ENCODE results near the gene RPS29. TPM values are rescaled to one million over a fixed set of nuclear protein-coding genes. Genes with fewer than 3 reads are reported as not detected.
"Not testable (repeated sequence)": the region's sequence is repeated elsewhere in the genome, so short reads cannot be mapped to it uniquely, and the experiment has no call there.

RPS29 gene
- total and polyA plus RNA-seq, 3 experiments from 2014 or later, result 1,908 to 8,830 (median 2,102) TPM

GRCh38 chr14:49622022-49622607, 35.9 kb upstream of the RPS29 start:
- Histone ChIP-seq H3K36me3 (ENCODE audit: insufficient read depth, low read length) (peaks cover 5% of the 10 kb centered on the region), H3K4me3 (ENCODE audit: low read length) (peak overlapping the region; percentile 80), H3K9me3 (ENCODE audit: low read length) (no peaks in the 10 kb centered on the region), H3K27ac (ENCODE audit: low read depth, low read length) (peak overlapping the region; percentile 0), H3K27me3 (ENCODE audit: insufficient read depth, low read length, poor library complexity, severe bottlenecking) (no peaks in the 10 kb centered on the region), H3K4me1 (ENCODE audit: insufficient read depth, low read length) (peaks cover 50% of the 10 kb centered on the region)
- CTCF ChIA-PET, result interaction anchor here (2.3 to 7.1 kb wide), 6 partner anchors 11 to 240 kb away, joined by 9 to 151 read pairs (median 27); partner anchors contain the start of genes DNAAF2, KLHDC2, LRR1 and RPS29
- POLR2A ChIA-PET, result interaction anchor here (2.5 to 2.7 kb wide), 5 partner anchors 10 to 240 kb away, joined by 15 to 105 read pairs (median 34); partner anchors contain the start of genes DNAAF2 and RPS29
- H3K4me1 Mint-ChIP-seq, result peaks cover 60 to 77% (median 69%) of the 10 kb centered on the region in 3 donors
- peak overlapping the region; percentile 94 to 99 (median 98) for H3K4me3 Mint-ChIP-seq
- no peaks in the 10 kb centered on the region for H3K27me3 Mint-ChIP-seq
- DNase-seq, result no peak
- no peaks in the 10 kb centered on the region for H3K9me3 Mint-ChIP-seq
- peaks cover 0 to 64% (median 8%) of the 10 kb centered on the region in 3 donors for H3K36me3 Mint-ChIP-seq
- peak overlapping the region; percentile 83 to 100 (median 96) for H3K27ac Mint-ChIP-seq

- ChIA-PET POLR2A (interaction anchor here (0.5 to 2.7 kb wide), 9 partner anchors 9 to 1173 kb away, joined by 3 to 105 read pairs (median 34); partner anchors contain the start of genes DNAAF2, KLHDC2, LRR1 and RPS29), CTCF (interaction anchor here (0.7 to 7.1 kb wide), 19 partner anchors 10 to 691 kb away, joined by 3 to 151 read pairs (median 4); partner anchors contain the start of genes DMAC2L, DNAAF2, KLHDC2 and L2HGDH)
- H3K27me3 ChIP-seq (ENCODE audit: insufficient read depth, low read length, poor library complexity, severe bottlenecking), result no peaks in the 10 kb centered on the region
- H3K9me3 ChIP-seq (ENCODE audit: low read length), result no peaks in the 10 kb centered on the region
- Mint-ChIP-seq H3K27me3 (no peaks in the 10 kb centered on the region), H3K4me3 (peak overlapping the region; percentile 94 to 99 (median 98)), H3K27ac (peak overlapping the region; percentile 98 to 100 (median 100)), H3K36me3 (peaks cover 0 to 64% (median 8%) of the 10 kb centered on the region in 3 donors), H3K4me1 (peaks cover 58 to 74% (median 69%) of the 10 kb centered on the region in 3 donors), H3K9me3 (no peaks in the 10 kb centered on the region)
- DNase-seq, result peak in 2 of 5 donors; percentile 25 to 75
- peaks cover 50% of the 10 kb centered on the region for H3K4me1 ChIP-seq (ENCODE audit: insufficient read depth, low read length)
- H3K36me3 ChIP-seq (ENCODE audit: insufficient read depth, low read length), result peaks cover 5% of the 10 kb centered on the region
- H3K27ac ChIP-seq (ENCODE audit: low read depth, low read length), result peak overlapping the region; percentile 99
- H3K4me3 ChIP-seq (ENCODE audit: low read length), result peak overlapping the region; percentile 80
Observed at GRCh38 chr14:49621114-49621881, 35.1 kb upstream of the RPS29 start.

- H3K27me3 Mint-ChIP-seq, result no peaks in the 10 kb centered on the region
- no peaks in the 10 kb centered on the region for H3K9me3 ChIP-seq (ENCODE audit: low read length)
- H3K9me3 Mint-ChIP-seq, result no peaks in the 10 kb centered on the region
- peak within 1 kb of the TSS; percentile 94 to 99 (median 98) for H3K4me3 Mint-ChIP-seq
- H3K4me3 ChIP-seq (ENCODE audit: low read length), result peak within 1 kb of the TSS; percentile 80
- DNase-seq, result peak; percentile 91 to 96 (median 96)
- ChIA-PET CTCF (interaction anchor here (0.7 to 7.1 kb wide), 24 partner anchors 9 to 692 kb away, joined by 3 to 151 read pairs (median 4); partner anchors contain the start of genes DMAC2L, DNAAF2, KLHDC2 and L2HGDH), POLR2A (interaction anchor here (0.5 to 2.7 kb wide), 21 partner anchors 9 to 1203 kb away, joined by 3 to 105 read pairs (median 5); partner anchors contain the start of genes DNAAF2, KLHDC2, LRR1 and POLE2)
- H3K27me3 ChIP-seq (ENCODE audit: insufficient read depth, low read length, poor library complexity, severe bottlenecking), result no peaks in the 10 kb centered on the region
- H3K4me1 ChIP-seq (ENCODE audit: insufficient read depth, low read length), result peaks cover 50% of the 10 kb centered on the region
- H3K36me3 Mint-ChIP-seq, result peaks cover 0 to 64% (median 8%) of the 10 kb centered on the region in 3 donors
- H3K27ac Mint-ChIP-seq, result peak within 1 kb of the TSS; percentile 98 to 100 (median 100)
- H3K36me3 ChIP-seq (ENCODE audit: insufficient read depth, low read length), result peaks cover 5% of the 10 kb centered on the region
- H3K27ac ChIP-seq (ENCODE audit: low read depth, low read length), result peak within 1 kb of the TSS; percentile 99
- H3K4me1 Mint-ChIP-seq, result peaks cover 57 to 68% (median 65%) of the 10 kb centered on the region in 3 donors
Observed at GRCh38 chr14:49620182-49621113, 34.3 kb upstream of the RPS29 start, which contains the start of the genes MGAT2 and RPL36AL. Gene MGAT2, plus strand, starts transcription at chr14:49620799. Its CDS starts 470 bp downstream, at chr14:49621269. Gene RPL36AL, minus strand, starts transcription at chr14:49620626. Its CDS starts 1,522 bp downstream, at chr14:49619104.

GRCh38 chr14:49619730-49620129, 33.5 kb upstream of the RPS29 start:
- Histone ChIP-seq H3K27me3 (ENCODE audit: insufficient read depth, low read length, poor library complexity, severe bottlenecking) (no peaks in the 10 kb centered on the region), H3K4me3 (ENCODE audit: low read length) (peak overlapping the region; percentile 80), H3K36me3 (ENCODE audit: insufficient read depth, low read length) (peaks cover 5% of the 10 kb centered on the region), H3K4me1 (ENCODE audit: insufficient read depth, low read length) (peaks cover 50% of the 10 kb centered on the region), H3K9me3 (ENCODE audit: low read length) (no peaks in the 10 kb centered on the region), H3K27ac (ENCODE audit: low read depth, low read length) (peak overlapping the region; percentile 99)
- ChIA-PET CTCF (interaction anchor here (1.0 to 7.1 kb wide), 18 partner anchors 10 to 246 kb away, joined by 3 to 151 read pairs (median 4); partner anchors contain the start of genes DNAAF2, KLHDC2, LRR1 and RPS29), POLR2A (interaction anchor here (0.5 to 2.7 kb wide), 18 partner anchors 10 to 1203 kb away, joined by 3 to 105 read pairs (median 5); partner anchors contain the start of genes DNAAF2, KLHDC2, LRR1 and POLE2)
- Mint-ChIP-seq H3K27me3 (no peaks in the 10 kb centered on the region), H3K36me3 (peaks cover 0 to 62% (median 8%) of the 10 kb centered on the region in 3 donors), H3K27ac (peak overlapping the region; percentile 98 to 100 (median 100)), H3K4me1 (peaks cover 52 to 61% (median 58%) of the 10 kb centered on the region in 3 donors), H3K4me3 (peak overlapping the region; percentile 94 to 99 (median 98)), H3K9me3 (no peaks in the 10 kb centered on the region)
- no peak for DNase-seq

GRCh38 chr14:49619273-49619672, 33.1 kb upstream of the RPS29 start:
- Mint-ChIP-seq H3K4me1 (peaks cover 50 to 56% (median 55%) of the 10 kb centered on the region in 3 donors), H3K27ac (peak overlapping the region; percentile 98 to 100 (median 100)), H3K4me3 (peak overlapping the region; percentile 94 to 99 (median 98)), H3K36me3 (peaks cover 0 to 61% (median 9%) of the 10 kb centered on the region in 3 donors)
- not testable (repeated sequence) for DNase-seq; H3K9me3 ChIP-seq (ENCODE audit: low read length); H3K36me3 ChIP-seq (ENCODE audit: insufficient read depth, low read length); H3K27me3 ChIP-seq (ENCODE audit: insufficient read depth, low read length, poor library complexity, severe bottlenecking); H3K9me3 Mint-ChIP-seq; H3K27me3 Mint-ChIP-seq
- POLR2A ChIA-PET, result interaction anchor here (1.5 to 2.7 kb wide), 6 partner anchors 13 to 1204 kb away, joined by 3 to 105 read pairs (median 50); partner anchors contain the start of genes DNAAF2, KLHDC2, LRR1 and RPS29
- peak overlapping the region; percentile 80 for H3K4me3 ChIP-seq (ENCODE audit: low read length)
- H3K4me1 ChIP-seq (ENCODE audit: insufficient read depth, low read length), result peaks cover 47% of the 10 kb centered on the region
- H3K27ac ChIP-seq (ENCODE audit: low read depth, low read length), result peak overlapping the region; percentile 99
- CTCF ChIA-PET, result interaction anchor here (1.4 to 7.1 kb wide), 4 partner anchors 9 to 33 kb away, joined by 6 to 151 read pairs (median 26); partner anchors contain the start of genes DNAAF2 and RPS29

- DNase-seq, result no peak
- peak overlapping the region; percentile 31 to 100 (median 98) for H3K27ac Mint-ChIP-seq
- peaks cover 5% of the 10 kb centered on the region for H3K36me3 ChIP-seq (ENCODE audit: insufficient read depth, low read length)
- ChIA-PET POLR2A (interaction anchor here (0.5 to 1.6 kb wide), 2 partner anchors 14 to 19 kb away, joined by 5 read pairs; partner anchors contain the start of gene LRR1), CTCF (interaction anchor here (1.3 kb wide), 1 partner anchor 16 kb away, joined by 4 read pairs; no protein-coding TSS in a partner anchor)
- H3K27me3 Mint-ChIP-seq, result no peaks in the 10 kb centered on the region
- H3K27ac ChIP-seq (ENCODE audit: low read depth, low read length), result no peak overlapping the region
- H3K4me1 ChIP-seq (ENCODE audit: insufficient read depth, low read length), result peaks cover 34% of the 10 kb centered on the region
- H3K27me3 ChIP-seq (ENCODE audit: insufficient read depth, low read length, poor library complexity, severe bottlenecking), result no peaks in the 10 kb centered on the region
- peak overlapping the region in 6 of 7 donors; percentile 16 to 99 (median 65) for H3K4me3 Mint-ChIP-seq
- H3K4me1 Mint-ChIP-seq, result peaks cover 41 to 46% (median 43%) of the 10 kb centered on the region in 3 donors
- no peaks in the 10 kb centered on the region for H3K9me3 Mint-ChIP-seq
- H3K9me3 ChIP-seq (ENCODE audit: low read length), result no peaks in the 10 kb centered on the region
- peaks cover 0 to 59% (median 11%) of the 10 kb centered on the region in 3 donors for H3K36me3 Mint-ChIP-seq
- H3K4me3 ChIP-seq (ENCODE audit: low read length), result no peak overlapping the region
Observed at GRCh38 chr14:49617852-49618519, 31.8 kb upstream of the RPS29 start.
